ENCODE data around the gene SCARB1. TPM values are rescaled to one million over a fixed set of nuclear protein-coding genes. Genes with fewer than 3 reads are reported as not detected.

Gene SCARB1
- total and polyA plus RNA-seq, 2 of the 13 experiments (the other 11 are each of a cell fraction or from before 2014, with no cell fraction given) = 63.4 to 160 TPM

DNA sequence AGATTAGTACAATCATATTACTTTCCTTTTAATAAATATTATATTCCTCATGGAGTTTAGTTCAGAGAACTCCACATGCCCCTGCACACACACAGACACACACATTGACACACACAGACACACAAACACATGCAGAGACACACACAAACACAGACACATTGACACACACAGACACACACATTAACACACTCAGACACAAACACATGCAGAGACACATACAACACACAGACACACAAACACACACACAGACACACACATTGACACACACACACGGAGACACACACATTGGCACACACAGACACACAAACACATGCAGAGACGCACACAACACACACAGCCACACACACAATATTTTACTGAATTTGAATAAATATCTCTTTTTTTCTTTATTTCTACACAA, 12.5 kb upstream of the SCARB1 start (continued):
- TF ChIP-seq, protein P1, sequence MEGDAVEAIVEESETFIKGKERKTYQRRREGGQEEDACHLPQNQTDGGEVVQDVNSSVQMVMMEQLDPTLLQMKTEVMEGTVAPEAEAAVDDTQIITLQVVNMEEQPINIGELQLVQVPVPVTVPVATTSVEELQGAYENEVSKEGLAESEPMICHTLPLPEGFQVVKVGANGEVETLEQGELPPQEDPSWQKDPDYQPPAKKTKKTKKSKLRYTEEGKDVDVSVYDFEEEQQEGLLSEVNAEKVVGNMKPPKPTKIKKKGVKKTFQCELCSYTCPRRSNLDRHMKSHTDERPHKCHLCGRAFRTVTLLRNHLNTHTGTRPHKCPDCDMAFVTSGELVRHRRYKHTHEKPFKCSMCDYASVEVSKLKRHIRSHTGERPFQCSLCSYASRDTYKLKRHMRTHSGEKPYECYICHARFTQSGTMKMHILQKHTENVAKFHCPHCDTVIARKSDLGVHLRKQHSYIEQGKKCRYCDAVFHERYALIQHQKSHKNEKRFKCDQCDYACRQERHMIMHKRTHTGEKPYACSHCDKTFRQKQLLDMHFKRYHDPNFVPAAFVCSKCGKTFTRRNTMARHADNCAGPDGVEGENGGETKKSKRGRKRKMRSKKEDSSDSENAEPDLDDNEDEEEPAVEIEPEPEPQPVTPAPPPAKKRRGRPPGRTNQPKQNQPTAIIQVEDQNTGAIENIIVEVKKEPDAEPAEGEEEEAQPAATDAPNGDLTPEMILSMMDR (CRISPR knock-in tag; IDR thresholded peaks at IDR 0.05) = no peak
- TF ChIP-seq ZSCAN12 (CRISPR knock-in tag; IDR thresholded peaks at IDR 0.05) (no peak), KLF12 (CRISPR knock-in tag; IDR thresholded peaks at IDR 0.05; ENCODE audit: borderline replicate concordance) (no peak), SUZ12 (IDR thresholded peaks at IDR 0.05; ENCODE audit: low read depth, low read length) (no peak), ATRX (CRISPR knock-in tag; IDR thresholded peaks at IDR 0.05; ENCODE audit: borderline replicate concordance) (no peak), IKZF1 (IDR thresholded peaks at IDR 0.05) (peak; percentile 74; the same call in 1 of the 2 replicates), NCOA5 (CRISPR knock-in tag; IDR thresholded peaks at IDR 0.05) (no peak), ZFP1 (CRISPR knock-in tag; IDR thresholded peaks at IDR 0.05) (no peak), TBX2 (CRISPR knock-in tag; IDR thresholded peaks at IDR 0.05; ENCODE audit: borderline replicate concordance) (no peak), ZNF563 (CRISPR knock-in tag; IDR thresholded peaks at IDR 0.05) (no peak), YEATS4 (CRISPR knock-in tag; IDR thresholded peaks at IDR 0.05; ENCODE audit: borderline replicate concordance) (no peak), MLLT10 (CRISPR knock-in tag; IDR thresholded peaks at IDR 0.05) (no peak), ZMYM4 (CRISPR knock-in tag; IDR thresholded peaks at IDR 0.05) (no peak), ZNF510 (CRISPR knock-in tag; IDR thresholded peaks at IDR 0.05; ENCODE audit: low read depth) (no peak), HES4 (CRISPR knock-in tag; IDR thresholded peaks at IDR 0.05; ENCODE audit: borderline replicate concordance) (no peak), ZNF10 (CRISPR knock-in tag; IDR thresholded peaks at IDR 0.05; ENCODE audit: borderline replicate concordance, low read depth) (no peak), ZNF546 (CRISPR knock-in tag; conservative IDR thresholded peaks at IDR 0.05) (no peak), SAFB2 (CRISPR knock-in tag; IDR thresholded peaks at IDR 0.05; ENCODE audit: borderline replicate concordance, low read depth) (no peak), SP1 (IDR thresholded peaks at IDR 0.05) (no peak), SP1 (CRISPR knock-in tag; IDR thresholded peaks at IDR 0.05) (no peak), SMAD1 (CRISPR knock-in tag; IDR thresholded peaks at IDR 0.05; ENCODE audit: borderline replicate concordance, low read depth) (no peak)
- TF ChIP-seq, protein P2, sequence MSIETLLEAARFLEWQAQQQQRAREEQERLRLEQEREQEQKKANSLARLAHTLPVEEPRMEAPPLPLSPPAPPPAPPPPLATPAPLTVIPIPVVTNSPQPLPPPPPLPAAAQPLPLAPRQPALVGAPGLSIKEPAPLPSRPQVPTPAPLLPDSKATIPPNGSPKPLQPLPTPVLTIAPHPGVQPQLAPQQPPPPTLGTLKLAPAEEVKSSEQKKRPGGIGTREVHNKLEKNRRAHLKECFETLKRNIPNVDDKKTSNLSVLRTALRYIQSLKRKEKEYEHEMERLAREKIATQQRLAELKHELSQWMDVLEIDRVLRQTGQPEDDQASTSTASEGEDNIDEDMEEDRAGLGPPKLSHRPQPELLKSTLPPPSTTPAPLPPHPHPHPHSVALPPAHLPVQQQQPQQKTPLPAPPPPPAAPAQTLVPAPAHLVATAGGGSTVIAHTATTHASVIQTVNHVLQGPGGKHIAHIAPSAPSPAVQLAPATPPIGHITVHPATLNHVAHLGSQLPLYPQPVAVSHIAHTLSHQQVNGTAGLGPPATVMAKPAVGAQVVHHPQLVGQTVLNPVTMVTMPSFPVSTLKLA (IDR thresholded peaks at IDR 0.05) = peak; percentile 28; the same call in 1 of the 2 replicates
- TF ChIP-seq, protein P3, sequence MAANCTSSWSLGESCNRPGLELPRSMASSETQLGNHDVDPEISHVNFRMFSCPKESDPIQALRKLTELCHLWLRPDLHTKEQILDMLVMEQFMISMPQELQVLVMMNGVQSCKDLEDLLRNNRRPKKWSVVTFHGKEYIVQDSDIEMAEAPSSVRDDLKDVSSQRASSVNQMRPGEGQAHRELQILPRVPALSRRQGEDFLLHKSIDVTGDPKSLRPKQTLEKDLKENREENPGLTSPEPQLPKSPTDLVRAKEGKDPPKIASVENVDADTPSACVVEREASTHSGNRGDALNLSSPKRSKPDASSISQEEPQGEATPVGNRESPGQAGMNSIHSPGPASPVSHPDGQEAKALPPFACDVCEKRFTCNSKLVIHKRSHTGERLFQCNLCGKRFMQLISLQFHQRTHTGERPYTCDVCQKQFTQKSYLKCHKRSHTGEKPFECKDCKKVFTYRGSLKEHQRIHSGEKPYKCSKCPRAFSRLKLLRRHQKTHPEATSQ (CRISPR knock-in tag; IDR thresholded peaks at IDR 0.05; ENCODE audit: borderline replicate concordance) = no peak
- TF ChIP-seq, protein P4, sequence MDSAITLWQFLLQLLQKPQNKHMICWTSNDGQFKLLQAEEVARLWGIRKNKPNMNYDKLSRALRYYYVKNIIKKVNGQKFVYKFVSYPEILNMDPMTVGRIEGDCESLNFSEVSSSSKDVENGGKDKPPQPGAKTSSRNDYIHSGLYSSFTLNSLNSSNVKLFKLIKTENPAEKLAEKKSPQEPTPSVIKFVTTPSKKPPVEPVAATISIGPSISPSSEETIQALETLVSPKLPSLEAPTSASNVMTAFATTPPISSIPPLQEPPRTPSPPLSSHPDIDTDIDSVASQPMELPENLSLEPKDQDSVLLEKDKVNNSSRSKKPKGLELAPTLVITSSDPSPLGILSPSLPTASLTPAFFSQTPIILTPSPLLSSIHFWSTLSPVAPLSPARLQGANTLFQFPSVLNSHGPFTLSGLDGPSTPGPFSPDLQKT (CRISPR knock-in tag; IDR thresholded peaks at IDR 0.05; ENCODE audit: borderline replicate concordance) = no peak
- TF ChIP-seq, protein P5, sequence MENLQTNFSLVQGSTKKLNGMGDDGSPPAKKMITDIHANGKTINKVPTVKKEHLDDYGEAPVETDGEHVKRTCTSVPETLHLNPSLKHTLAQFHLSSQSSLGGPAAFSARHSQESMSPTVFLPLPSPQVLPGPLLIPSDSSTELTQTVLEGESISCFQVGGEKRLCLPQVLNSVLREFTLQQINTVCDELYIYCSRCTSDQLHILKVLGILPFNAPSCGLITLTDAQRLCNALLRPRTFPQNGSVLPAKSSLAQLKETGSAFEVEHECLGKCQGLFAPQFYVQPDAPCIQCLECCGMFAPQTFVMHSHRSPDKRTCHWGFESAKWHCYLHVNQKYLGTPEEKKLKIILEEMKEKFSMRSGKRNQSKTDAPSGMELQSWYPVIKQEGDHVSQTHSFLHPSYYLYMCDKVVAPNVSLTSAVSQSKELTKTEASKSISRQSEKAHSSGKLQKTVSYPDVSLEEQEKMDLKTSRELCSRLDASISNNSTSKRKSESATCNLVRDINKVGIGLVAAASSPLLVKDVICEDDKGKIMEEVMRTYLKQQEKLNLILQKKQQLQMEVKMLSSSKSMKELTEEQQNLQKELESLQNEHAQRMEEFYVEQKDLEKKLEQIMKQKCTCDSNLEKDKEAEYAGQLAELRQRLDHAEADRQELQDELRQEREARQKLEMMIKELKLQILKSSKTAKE (CRISPR knock-in tag; IDR thresholded peaks at IDR 0.05; ENCODE audit: borderline replicate concordance) = 0 out of 2 replicates have a peak, but pooled peaks have one; percentile 7
